Spleen (tissue), 7 donors: ENCODE data around the gene GRIA1.

Experiments
- POLR2A ChIP-seq, 3 donors: fragments of 450-650 bp; IDR thresholded peaks; one replicate each; pipeline ENCODE4 v1.5.1; 2017; ENCODE audit warnings: antibody characterized with exemption in 3 of 3, mild to moderate bottlenecking in 1 of 3
- POLR2AphosphoS5 ChIP-seq, 3 donors: sonication (generic); formaldehyde crosslinking; IDR thresholded peaks; one replicate each; pipeline ENCODE4 v1.5.1; 2017; ENCODE audit warnings: antibody characterized with exemption in 3 of 3
- TF ChIP-seq, protein P1 (sequence below), 11 experiments: fragments of 200-600 bp in 7 of 11; fragments of 450-650 bp in 4 of 11; sonication (generic) in 4 of 11; IDR thresholded peaks in 8 of 11; conservative IDR thresholded peaks in 3 of 11; 1 replicate in 7 of 11; 2 replicates in 4 of 11; pipeline versions ENCODE4 v1.4.0 to v1.8.0; 2016 to 2021; ENCODE audit warnings: antibody characterized with exemption in 11 of 11, inconsistent platforms in 4 of 11, mild to moderate bottlenecking in 1 of 11
- donor health status: DM: no; HTN: no; CAD: no; lungs with moderate emphysema.
- donor health status: DM: no; HTN: no; CAD: no.
- donor health status: DM: no; HTN: no; CAD: no.

DNA sequence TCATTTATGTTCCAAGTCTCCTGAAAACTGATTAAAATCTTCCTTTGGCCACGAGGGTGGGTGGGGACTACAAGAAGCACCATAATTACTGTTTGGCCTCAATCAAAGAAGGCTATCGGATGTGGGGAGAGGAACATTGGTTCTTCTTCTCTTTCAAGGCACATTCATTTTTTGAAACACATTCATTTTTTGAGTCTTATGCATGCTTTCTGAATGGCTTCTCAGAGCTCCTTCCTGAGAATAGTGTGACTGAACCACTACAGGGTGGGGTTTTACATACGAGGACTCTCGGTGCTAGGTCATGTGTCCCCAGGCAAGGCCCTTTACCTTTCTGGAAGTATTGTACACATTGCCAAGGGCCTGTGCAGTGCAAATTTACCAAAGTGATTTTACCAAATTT is 7.0 kb upstream of the GRIA1 start:
- TF ChIP-seq POLR2AphosphoS5 (IDR thresholded peaks at IDR 0.05) (no peak), POLR2A (IDR thresholded peaks at IDR 0.05) (no peak)
- TF ChIP-seq, protein P1, sequence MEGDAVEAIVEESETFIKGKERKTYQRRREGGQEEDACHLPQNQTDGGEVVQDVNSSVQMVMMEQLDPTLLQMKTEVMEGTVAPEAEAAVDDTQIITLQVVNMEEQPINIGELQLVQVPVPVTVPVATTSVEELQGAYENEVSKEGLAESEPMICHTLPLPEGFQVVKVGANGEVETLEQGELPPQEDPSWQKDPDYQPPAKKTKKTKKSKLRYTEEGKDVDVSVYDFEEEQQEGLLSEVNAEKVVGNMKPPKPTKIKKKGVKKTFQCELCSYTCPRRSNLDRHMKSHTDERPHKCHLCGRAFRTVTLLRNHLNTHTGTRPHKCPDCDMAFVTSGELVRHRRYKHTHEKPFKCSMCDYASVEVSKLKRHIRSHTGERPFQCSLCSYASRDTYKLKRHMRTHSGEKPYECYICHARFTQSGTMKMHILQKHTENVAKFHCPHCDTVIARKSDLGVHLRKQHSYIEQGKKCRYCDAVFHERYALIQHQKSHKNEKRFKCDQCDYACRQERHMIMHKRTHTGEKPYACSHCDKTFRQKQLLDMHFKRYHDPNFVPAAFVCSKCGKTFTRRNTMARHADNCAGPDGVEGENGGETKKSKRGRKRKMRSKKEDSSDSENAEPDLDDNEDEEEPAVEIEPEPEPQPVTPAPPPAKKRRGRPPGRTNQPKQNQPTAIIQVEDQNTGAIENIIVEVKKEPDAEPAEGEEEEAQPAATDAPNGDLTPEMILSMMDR (IDR thresholded peaks at IDR 0.05 in 8 of 11, conservative IDR thresholded peaks at IDR 0.05 in 3 of 11), result no peak
